GM21528 (cell line): ENCODE measurements around the gene RNASEL.

Source experiments
- ATAC-seq: cut with Tn5 transposase; IDR thresholded peaks from one replicate; pipeline ENCODE4 v1.9.1; 2021; ENCODE audit warnings: mild to moderate bottlenecking, moderate library complexity; ENCODE audit not compliant: unreplicated experiment, low FRiP score

The RNASEL gene

GRCh38 chr1:182622901-182623528 lies 34.0 kb upstream of the RNASEL start:
- ATAC-seq: peak; percentile 70

- no peak for ATAC-seq
Measured at GRCh38 chr1:182621906-182622305, 32.9 kb upstream of the RNASEL start.

GRCh38 chr1:182620924-182621585 lies 32.0 kb upstream of the RNASEL start:
- ATAC-seq: no peak

- ATAC-seq: no peak
Measured at GRCh38 chr1:182617734-182618351, 28.8 kb upstream of the RNASEL start.

- no peak for ATAC-seq
Measured at GRCh38 chr1:182617014-182617429, 28.0 kb upstream of the RNASEL start.

GRCh38 chr1:182616130-182617013 lies 27.3 kb upstream of the RNASEL start:
- peak; percentile 78 for ATAC-seq

GRCh38 chr1:182615468-182616129 lies 26.5 kb upstream of the RNASEL start:
- peak; percentile 14 for ATAC-seq

GRCh38 chr1:182614796-182615454 lies 25.9 kb upstream of the RNASEL start:
- peak; percentile 44 for ATAC-seq

- ATAC-seq: no peak
Measured at GRCh38 chr1:182611787-182612186, 22.7 kb upstream of the RNASEL start.

GRCh38 chr1:182611326-182611725 lies 22.3 kb upstream of the RNASEL start:
- no peak for ATAC-seq

- ATAC-seq: no peak
Measured at GRCh38 chr1:182610606-182611194, 21.6 kb upstream of the RNASEL start.

- no peak for ATAC-seq
Measured at GRCh38 chr1:182608845-182609610, 20.0 kb upstream of the RNASEL start.

GRCh38 chr1:182608236-182608635 lies 19.2 kb upstream of the RNASEL start:
- no peak for ATAC-seq

GRCh38 chr1:182607566-182607965 lies 18.5 kb upstream of the RNASEL start:
- no peak for ATAC-seq

- ATAC-seq: peak; percentile 88
Measured at GRCh38 chr1:182604175-182605164, 15.4 kb upstream of the RNASEL start, which contains the start of gene RGS16. Gene RGS16, minus strand, starts transcription at chr1:182604389. Its CDS starts 130 bp downstream, at chr1:182604259.

GRCh38 chr1:182603646-182604174 lies 14.7 kb upstream of the RNASEL start:
- peak; percentile 22 for ATAC-seq
